Measurements from ENCODE around the gene CACNA1D. TPM values are rescaled to one million over a fixed set of nuclear protein-coding genes. Genes with fewer than 3 reads are reported as not detected.

Gene CACNA1D
- total and polyA plus RNA-seq, 2 donors (not counting 1 experiment from before 2014, with no cell fraction given) = 0.17 to 0.37 TPM

GRCh38 chr3:53715815-53716483, 221.5 kb downstream of the CACNA1D start:
- no peak overlapping the region for H2AFZ ChIP-seq (ENCODE audit: low read length)
- H3K27me3 ChIP-seq (ENCODE audit: control insufficient read depth, insufficient read depth, low read length) = no peaks in the 10 kb centered on the region
- no peak overlapping the region for H3K9ac ChIP-seq (ENCODE audit: insufficient read depth, low read length)
- H4K20me1 ChIP-seq (ENCODE audit: control insufficient read depth, extremely low read depth, insufficient read depth, low read length) = no peaks in the 10 kb centered on the region
- H3K4me2 ChIP-seq (ENCODE audit: extremely low read depth, insufficient read depth, low read length) = no peak overlapping the region
- H3K79me2 ChIP-seq (ENCODE audit: control insufficient read depth, insufficient read depth, low read length) = no peaks in the 10 kb centered on the region
- no peaks in the 10 kb centered on the region for H3K4me1 ChIP-seq (ENCODE audit: control insufficient read depth, extremely low read depth, insufficient read depth, low read length)
- no peaks in the 10 kb centered on the region for H3K9me3 ChIP-seq (ENCODE audit: control insufficient read depth, insufficient read depth, low read depth, low read length)
- H3K27ac ChIP-seq (ENCODE audit: insufficient read depth, low read length) = no peak overlapping the region
- H3K36me3 ChIP-seq (ENCODE audit: control insufficient read depth, insufficient read depth, low read length) = no peaks in the 10 kb centered on the region
- H3K4me3 ChIP-seq (replicated peaks in 1 of 4; ENCODE audit: control extremely low read depth in 1 of 4, insufficient read depth in 1 of 4, low read depth in 3 of 4, low read length in 4 of 4) = no peak overlapping the region
- TF ChIP-seq, protein P1, sequence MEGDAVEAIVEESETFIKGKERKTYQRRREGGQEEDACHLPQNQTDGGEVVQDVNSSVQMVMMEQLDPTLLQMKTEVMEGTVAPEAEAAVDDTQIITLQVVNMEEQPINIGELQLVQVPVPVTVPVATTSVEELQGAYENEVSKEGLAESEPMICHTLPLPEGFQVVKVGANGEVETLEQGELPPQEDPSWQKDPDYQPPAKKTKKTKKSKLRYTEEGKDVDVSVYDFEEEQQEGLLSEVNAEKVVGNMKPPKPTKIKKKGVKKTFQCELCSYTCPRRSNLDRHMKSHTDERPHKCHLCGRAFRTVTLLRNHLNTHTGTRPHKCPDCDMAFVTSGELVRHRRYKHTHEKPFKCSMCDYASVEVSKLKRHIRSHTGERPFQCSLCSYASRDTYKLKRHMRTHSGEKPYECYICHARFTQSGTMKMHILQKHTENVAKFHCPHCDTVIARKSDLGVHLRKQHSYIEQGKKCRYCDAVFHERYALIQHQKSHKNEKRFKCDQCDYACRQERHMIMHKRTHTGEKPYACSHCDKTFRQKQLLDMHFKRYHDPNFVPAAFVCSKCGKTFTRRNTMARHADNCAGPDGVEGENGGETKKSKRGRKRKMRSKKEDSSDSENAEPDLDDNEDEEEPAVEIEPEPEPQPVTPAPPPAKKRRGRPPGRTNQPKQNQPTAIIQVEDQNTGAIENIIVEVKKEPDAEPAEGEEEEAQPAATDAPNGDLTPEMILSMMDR (conservative IDR thresholded peaks at IDR 0.05 in 1 of 2, IDR thresholded peaks at IDR 0.05 in 1 of 2; ENCODE audit: low read depth in 1 of 2, low read length in 2 of 2) = no peak
- TF ChIP-seq EZH2 (IDR thresholded peaks at IDR 0.05; ENCODE audit: low read length, missing control alignments) = no peak
- DNase-seq (ENCODE audit: low read depth in 2 of 2) = peak in 1 of 2 donors; percentile 60

DNA sequence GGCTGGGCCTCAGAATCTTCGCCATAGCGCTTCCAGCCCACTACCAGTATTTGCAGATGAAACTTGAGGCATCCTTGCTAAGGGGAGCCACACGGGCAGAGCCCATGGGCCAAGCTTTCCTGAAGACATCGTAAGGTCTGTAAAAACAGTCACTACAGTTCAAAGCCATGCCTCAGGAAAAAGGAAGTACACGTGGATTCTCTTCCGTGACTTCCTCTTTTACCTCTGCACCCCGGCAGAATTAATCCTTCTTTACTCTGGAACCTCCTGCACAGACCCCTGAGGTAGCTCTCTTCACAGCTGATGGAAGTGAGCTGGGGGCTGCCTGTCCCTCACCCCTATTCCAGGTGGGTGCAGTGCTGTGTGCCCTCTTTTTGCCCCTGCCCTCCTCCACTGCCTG, 222.6 kb downstream of the CACNA1D start:
- Histone ChIP-seq H3K27ac (ENCODE audit: insufficient read depth, low read length) (no peak overlapping the region), H3K9ac (ENCODE audit: insufficient read depth, low read length) (no peak overlapping the region), H2AFZ (ENCODE audit: low read length) (no peak overlapping the region), H3K9me3 (ENCODE audit: control insufficient read depth, insufficient read depth, low read depth, low read length) (no peaks in the 10 kb centered on the region), H3K4me2 (ENCODE audit: extremely low read depth, insufficient read depth, low read length) (no peak overlapping the region), H4K20me1 (ENCODE audit: control insufficient read depth, extremely low read depth, insufficient read depth, low read length) (no peaks in the 10 kb centered on the region), H3K79me2 (ENCODE audit: control insufficient read depth, insufficient read depth, low read length) (no peaks in the 10 kb centered on the region), H3K27me3 (ENCODE audit: control insufficient read depth, insufficient read depth, low read length) (no peaks in the 10 kb centered on the region), H3K4me1 (ENCODE audit: control insufficient read depth, extremely low read depth, insufficient read depth, low read length) (no peaks in the 10 kb centered on the region), H3K4me3 (replicated peaks in 1 of 4; ENCODE audit: control extremely low read depth in 1 of 4, insufficient read depth in 1 of 4, low read depth in 3 of 4, low read length in 4 of 4) (no peak overlapping the region), H3K36me3 (ENCODE audit: control insufficient read depth, insufficient read depth, low read length) (no peaks in the 10 kb centered on the region)
- no peak for TF ChIP-seq EZH2 (IDR thresholded peaks at IDR 0.05; ENCODE audit: low read length, missing control alignments)
- TF ChIP-seq, protein P1 (conservative IDR thresholded peaks at IDR 0.05 in 1 of 2, IDR thresholded peaks at IDR 0.05 in 1 of 2; ENCODE audit: low read depth in 1 of 2, low read length in 2 of 2) = no peak
- no peak for DNase-seq (ENCODE audit: low read depth in 2 of 2)

GRCh38 chr3:53718462-53718861, 224.1 kb downstream of the CACNA1D start:
- Histone ChIP-seq H3K79me2 (ENCODE audit: control insufficient read depth, insufficient read depth, low read length) (no peaks in the 10 kb centered on the region), H3K36me3 (ENCODE audit: control insufficient read depth, insufficient read depth, low read length) (no peaks in the 10 kb centered on the region), H3K4me2 (ENCODE audit: extremely low read depth, insufficient read depth, low read length) (no peak overlapping the region), H3K27me3 (ENCODE audit: control insufficient read depth, insufficient read depth, low read length) (no peaks in the 10 kb centered on the region), H3K27ac (ENCODE audit: insufficient read depth, low read length) (no peak overlapping the region), H4K20me1 (ENCODE audit: control insufficient read depth, extremely low read depth, insufficient read depth, low read length) (no peaks in the 10 kb centered on the region), H3K4me1 (ENCODE audit: control insufficient read depth, extremely low read depth, insufficient read depth, low read length) (no peaks in the 10 kb centered on the region), H3K4me3 (replicated peaks in 1 of 4; ENCODE audit: control extremely low read depth in 1 of 4, insufficient read depth in 1 of 4, low read depth in 3 of 4, low read length in 4 of 4) (no peak overlapping the region), H2AFZ (ENCODE audit: low read length) (no peak overlapping the region), H3K9me3 (ENCODE audit: control insufficient read depth, insufficient read depth, low read depth, low read length) (no peaks in the 10 kb centered on the region), H3K9ac (ENCODE audit: insufficient read depth, low read length) (no peak overlapping the region)
- DNase-seq (ENCODE audit: low read depth in 2 of 2) = no peak
- TF ChIP-seq, protein P1 (conservative IDR thresholded peaks at IDR 0.05 in 1 of 2, IDR thresholded peaks at IDR 0.05 in 1 of 2; ENCODE audit: low read depth in 1 of 2, low read length in 2 of 2) = no peak
- TF ChIP-seq EZH2 (IDR thresholded peaks at IDR 0.05; ENCODE audit: low read length, missing control alignments) = no peak
